ENCODE data around the gene PYCR2.

DNA sequence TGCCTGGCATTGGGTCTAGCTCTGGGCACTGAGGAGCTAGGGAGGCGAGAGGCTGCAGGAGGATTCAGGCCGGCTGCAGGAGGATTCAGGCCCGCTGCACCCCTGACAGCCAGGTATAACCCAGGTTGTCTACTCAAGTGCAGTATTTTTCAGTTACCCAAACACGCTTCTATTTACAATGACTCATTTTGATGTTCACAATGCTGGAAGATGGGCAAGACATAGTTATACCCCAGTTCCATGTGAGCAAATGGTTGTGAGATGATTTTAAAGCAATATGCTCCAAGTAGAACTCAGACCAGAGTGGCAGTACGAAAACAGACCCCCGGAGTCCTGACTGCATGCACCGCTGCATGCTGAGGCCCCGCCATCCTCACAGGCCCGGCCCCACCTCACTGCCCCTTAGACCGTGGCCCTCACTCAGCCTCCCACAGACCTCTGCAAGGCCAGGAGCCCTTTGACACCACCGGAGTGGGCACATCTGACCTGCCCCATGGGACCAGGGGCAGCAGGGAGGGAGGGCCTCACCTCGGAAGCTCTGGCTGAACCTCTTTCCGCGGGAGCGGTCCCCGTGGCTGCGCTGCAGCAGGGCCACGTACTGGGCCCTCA is 35.7 kb downstream of the PYCR2 start:
- TF ChIP-seq MAFK (IDR thresholded peaks at IDR 0.05; ENCODE audit: low read depth, low read length) (no peak), RNF2 (IDR thresholded peaks at IDR 0.05; ENCODE audit: borderline replicate concordance, low read depth, low read length, missing control alignments, poor library complexity, severe bottlenecking) (no peak)
- TF ChIP-seq, protein P1, sequence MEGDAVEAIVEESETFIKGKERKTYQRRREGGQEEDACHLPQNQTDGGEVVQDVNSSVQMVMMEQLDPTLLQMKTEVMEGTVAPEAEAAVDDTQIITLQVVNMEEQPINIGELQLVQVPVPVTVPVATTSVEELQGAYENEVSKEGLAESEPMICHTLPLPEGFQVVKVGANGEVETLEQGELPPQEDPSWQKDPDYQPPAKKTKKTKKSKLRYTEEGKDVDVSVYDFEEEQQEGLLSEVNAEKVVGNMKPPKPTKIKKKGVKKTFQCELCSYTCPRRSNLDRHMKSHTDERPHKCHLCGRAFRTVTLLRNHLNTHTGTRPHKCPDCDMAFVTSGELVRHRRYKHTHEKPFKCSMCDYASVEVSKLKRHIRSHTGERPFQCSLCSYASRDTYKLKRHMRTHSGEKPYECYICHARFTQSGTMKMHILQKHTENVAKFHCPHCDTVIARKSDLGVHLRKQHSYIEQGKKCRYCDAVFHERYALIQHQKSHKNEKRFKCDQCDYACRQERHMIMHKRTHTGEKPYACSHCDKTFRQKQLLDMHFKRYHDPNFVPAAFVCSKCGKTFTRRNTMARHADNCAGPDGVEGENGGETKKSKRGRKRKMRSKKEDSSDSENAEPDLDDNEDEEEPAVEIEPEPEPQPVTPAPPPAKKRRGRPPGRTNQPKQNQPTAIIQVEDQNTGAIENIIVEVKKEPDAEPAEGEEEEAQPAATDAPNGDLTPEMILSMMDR (IDR thresholded peaks at IDR 0.05; ENCODE audit: control extremely low read depth in 1 of 3, insufficient read depth in 1 of 3, low read depth in 1 of 3, low read length in 3 of 3), result no peak
